Left lung (tissue), 10 donors: ENCODE data around the gene OPTC. TPM values are rescaled to one million over a fixed set of nuclear protein-coding genes. Genes with fewer than 3 reads are reported as not detected.
A peak's percentile ranks its signal among the peaks of the same experiment; 100 is the strongest.
"Not testable (repeated sequence)": the region's sequence is repeated elsewhere in the genome, so short reads cannot be mapped to it uniquely, and the experiment has no call there.

Source experiments
- ATAC-seq: fragments of 200-7000 bp; cut with Tn5 transposase; one replicate; pipeline ENCODE4 v1.9.1; 2020; ENCODE audit warnings: moderate library complexity
- DNase-seq, 4 donors: peaks; one replicate each; pipeline ENCODE4 v3.0.0-alpha.2; 2013 to 2020
- H3K27ac ChIP-seq, 2 donors: fragments of 200-600 bp; sonication (generic) in 1 of 2; one replicate each; pipeline versions ENCODE4 v1.5.0 to v1.8.0; 2020 to 2021
- H3K27me3 ChIP-seq, 2 donors: fragments of 200-600 bp; sonication (generic) in 1 of 2; one replicate each; pipeline versions ENCODE4 v1.5.0 to v1.8.0; 2020 to 2021
- H3K36me3 ChIP-seq, 2 donors: fragments of 200-600 bp; sonication (generic) in 1 of 2; one replicate each; pipeline versions ENCODE4 v1.5.0 to v1.8.0; 2020 to 2021
- H3K4me1 ChIP-seq, 2 donors: fragments of 200-600 bp; one replicate each; pipeline ENCODE4 v1.8.0; 2021
- H3K4me3 ChIP-seq, 2 donors: fragments of 200-600 bp; sonication (generic) in 1 of 2; one replicate each; pipeline versions ENCODE4 v1.5.0 to v1.8.0; 2020 to 2021; ENCODE audit warnings: mild to moderate bottlenecking in 1 of 2
- H3K9me3 ChIP-seq, 2 donors: fragments of 200-600 bp; sonication (generic) in 1 of 2; one replicate each; pipeline versions ENCODE4 v1.5.0 to v1.8.0; 2020 to 2021
- intact Hi-C, 2 donors: fragments of 100-400 bp; cut with DNase I; formaldehyde crosslinking; loops; one replicate each; pipeline versions ENCODE4 v1.11.2 to v1.14.2; 2022
- polyA plus RNA-seq, 6 donors: library from polyadenylated mRNA; unstranded; fragments of 120-200 nt; gene quantifications; one replicate each; pipeline ENCODE4 v1.2.1, GENCODE V29; 2013; ENCODE audit not compliant: insufficient read length in 6 of 6
- total RNA-seq, 2 donors: library from RNA; stranded (reverse); fragmentation: NEBNext Ultra II Directional; extraction: Animal tissue kit (Norgen Biotek cat#: 25700); gene quantifications; one replicate each; pipeline ENCODE4 v1.2.1, GENCODE V29; 2021
- TF ChIP-seq, protein P1 (sequence below), 2 donors: fragments of 200-600 bp; sonication (generic) in 1 of 2; IDR thresholded peaks; one replicate each; pipeline versions ENCODE4 v1.5.0 to v1.8.0; 2021; ENCODE audit warnings: antibody characterized with exemption in 2 of 2
- donor health status: DM: no; HTN: yes; CAD: no.
- donor health status: DM: no; HTN: no; CAD: no.

The OPTC gene
- total and polyA plus RNA-seq, 8 donors: not detected

DNA sequence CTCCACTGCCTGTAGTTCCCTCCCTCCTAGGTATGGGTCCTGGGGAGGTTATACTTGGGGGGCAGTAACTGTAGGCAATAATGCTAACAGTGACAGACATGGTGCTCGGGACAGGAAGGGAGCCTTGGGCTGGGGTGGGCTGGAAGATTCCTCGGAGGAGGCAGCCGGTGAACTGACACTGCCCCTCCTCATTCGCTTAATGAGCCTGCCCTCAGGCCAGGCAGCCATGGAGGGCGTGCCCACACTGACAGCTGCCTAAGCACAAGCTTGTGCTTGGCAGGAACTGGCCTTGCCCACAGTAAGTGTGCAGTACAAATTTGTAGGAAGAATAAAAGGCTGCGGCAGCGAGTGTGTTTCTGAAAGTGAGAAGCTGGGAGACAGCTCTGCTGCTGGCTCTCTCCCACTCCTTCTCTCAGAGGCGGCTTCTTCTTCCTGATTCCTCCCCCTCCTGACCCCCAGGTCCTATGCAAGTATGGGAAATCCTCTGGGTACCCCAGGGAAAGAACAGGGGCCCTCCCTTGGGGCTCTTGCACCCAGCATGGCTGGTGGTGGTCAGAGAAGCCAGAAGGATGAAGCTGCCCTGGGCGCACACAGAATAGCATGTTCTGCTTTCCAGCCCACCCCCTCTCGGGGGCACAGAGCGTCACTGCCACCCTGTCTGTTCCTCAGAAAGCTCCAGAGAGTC, 23.6 kb downstream of the OPTC start:
- no peak overlapping the region for H3K27ac ChIP-seq
- H3K36me3 ChIP-seq: no peaks in the 10 kb centered on the region
- no peaks in the 10 kb centered on the region for H3K9me3 ChIP-seq
- ATAC-seq (no peak), DNase-seq (no peak)
- TF ChIP-seq, protein P1, sequence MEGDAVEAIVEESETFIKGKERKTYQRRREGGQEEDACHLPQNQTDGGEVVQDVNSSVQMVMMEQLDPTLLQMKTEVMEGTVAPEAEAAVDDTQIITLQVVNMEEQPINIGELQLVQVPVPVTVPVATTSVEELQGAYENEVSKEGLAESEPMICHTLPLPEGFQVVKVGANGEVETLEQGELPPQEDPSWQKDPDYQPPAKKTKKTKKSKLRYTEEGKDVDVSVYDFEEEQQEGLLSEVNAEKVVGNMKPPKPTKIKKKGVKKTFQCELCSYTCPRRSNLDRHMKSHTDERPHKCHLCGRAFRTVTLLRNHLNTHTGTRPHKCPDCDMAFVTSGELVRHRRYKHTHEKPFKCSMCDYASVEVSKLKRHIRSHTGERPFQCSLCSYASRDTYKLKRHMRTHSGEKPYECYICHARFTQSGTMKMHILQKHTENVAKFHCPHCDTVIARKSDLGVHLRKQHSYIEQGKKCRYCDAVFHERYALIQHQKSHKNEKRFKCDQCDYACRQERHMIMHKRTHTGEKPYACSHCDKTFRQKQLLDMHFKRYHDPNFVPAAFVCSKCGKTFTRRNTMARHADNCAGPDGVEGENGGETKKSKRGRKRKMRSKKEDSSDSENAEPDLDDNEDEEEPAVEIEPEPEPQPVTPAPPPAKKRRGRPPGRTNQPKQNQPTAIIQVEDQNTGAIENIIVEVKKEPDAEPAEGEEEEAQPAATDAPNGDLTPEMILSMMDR (IDR thresholded peaks at IDR 0.05): no peak
- intact Hi-C loops: no loop called here
- peaks cover 9 to 31% of the 10 kb centered on the region in 2 donors for H3K4me1 ChIP-seq
- H3K27me3 ChIP-seq: no peaks in the 10 kb centered on the region
- H3K4me3 ChIP-seq: no peak overlapping the region

DNA sequence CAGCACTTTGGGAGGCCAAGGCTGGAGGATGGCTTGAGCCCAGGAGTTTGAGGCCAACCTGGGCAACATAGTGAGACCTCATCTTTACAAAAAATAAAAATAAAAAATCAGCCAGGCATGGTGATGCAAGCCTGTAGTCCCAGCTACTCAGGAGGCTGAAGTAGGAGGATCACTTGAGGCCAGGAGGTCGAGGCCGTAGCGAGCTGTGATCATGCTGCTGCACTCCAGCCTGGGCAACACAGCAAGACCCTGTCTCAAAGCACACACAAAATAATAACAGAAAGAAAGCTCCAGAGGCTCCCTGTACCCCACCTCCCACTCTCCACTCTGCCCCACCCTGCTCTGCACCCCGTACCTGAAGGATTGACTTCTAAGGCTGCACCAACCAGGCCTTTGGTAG, 24.2 kb downstream of the OPTC start:
- H3K27me3 ChIP-seq, ATAC-seq, H3K9me3 ChIP-seq, intact Hi-C loops, DNase-seq, H3K27ac ChIP-seq, H3K36me3 ChIP-seq, H3K4me3 ChIP-seq: not testable (repeated sequence)
- peaks cover 3 to 25% of the 10 kb centered on the region in 2 donors for H3K4me1 ChIP-seq

DNA sequence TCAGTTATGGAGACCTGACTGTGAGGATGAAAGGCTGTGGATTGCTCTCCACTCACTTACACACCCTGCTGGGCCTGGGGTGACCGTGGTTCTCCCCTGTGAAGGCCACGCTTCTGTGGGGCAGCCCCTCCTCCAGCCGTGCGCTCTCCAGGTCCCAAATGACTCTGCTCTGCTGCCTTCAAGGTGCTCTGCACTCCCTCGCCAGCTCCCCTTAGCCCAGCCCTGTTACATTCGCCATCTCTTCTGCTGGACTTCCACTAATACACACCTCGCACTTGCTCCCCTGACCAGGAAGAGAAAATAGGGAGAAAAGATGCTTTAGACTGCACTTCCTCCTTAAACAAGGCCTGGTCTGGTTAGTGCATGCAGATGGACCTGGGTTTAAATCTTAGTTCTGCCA, 24.6 kb downstream of the OPTC start:
- TF ChIP-seq, protein P1 (IDR thresholded peaks at IDR 0.05): no peak
- ATAC-seq: no peak
- peaks cover 0 to 21% of the 10 kb centered on the region in 2 donors for H3K4me1 ChIP-seq

DNA sequence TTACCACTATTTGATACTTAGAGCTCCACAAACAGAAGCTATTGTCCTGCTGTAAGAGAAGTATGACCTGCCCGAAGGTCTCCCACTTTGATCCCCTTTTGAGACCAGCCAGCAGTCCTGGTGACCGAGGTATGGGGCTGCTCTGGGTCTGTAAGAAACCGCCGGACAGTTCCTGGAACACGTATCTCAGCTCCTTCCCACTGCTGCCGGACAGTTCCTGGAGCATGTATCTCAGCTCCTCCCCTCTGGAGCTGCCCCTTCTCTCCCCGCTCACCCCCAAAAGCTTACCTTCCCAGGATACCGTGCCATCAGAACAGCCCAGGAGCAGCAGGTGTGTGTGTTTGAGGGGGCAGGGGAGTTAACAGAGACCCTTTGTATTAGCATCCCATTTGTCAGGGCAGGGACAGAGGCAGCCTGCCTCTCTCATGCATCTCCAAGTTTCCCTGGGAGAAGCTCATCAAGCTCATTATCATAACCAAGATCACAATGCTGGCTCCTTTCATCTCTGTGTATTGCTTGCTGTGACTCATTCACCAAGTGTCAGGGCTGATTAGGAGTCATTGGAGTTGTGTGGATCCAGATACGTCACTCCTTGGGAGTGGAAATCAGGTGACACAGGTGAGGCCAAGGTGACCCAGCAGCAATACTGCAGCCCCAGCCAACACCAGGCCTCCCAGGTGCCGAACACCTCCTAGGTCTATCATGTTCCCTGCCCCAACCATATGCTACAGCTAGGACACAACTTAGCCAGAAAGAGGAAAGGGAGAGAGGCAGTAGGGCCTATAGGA, 25.3 kb downstream of the OPTC start:
- TF ChIP-seq, protein P1 (IDR thresholded peaks at IDR 0.05): no peak
- DNase-seq: no peak
- Histone ChIP-seq H3K27me3 (no peaks in the 10 kb centered on the region), H3K27ac (no peak overlapping the region), H3K4me1 (peaks cover 0 to 16% of the 10 kb centered on the region in 2 donors), H3K4me3 (no peak overlapping the region), H3K36me3 (no peaks in the 10 kb centered on the region), H3K9me3 (no peaks in the 10 kb centered on the region)
- ATAC-seq: peak; percentile 63
- intact Hi-C loops: no loop called here

More for the DNA sequence above, 24.6 kb downstream of the OPTC start:
- Histone ChIP-seq H3K27ac (no peak overlapping the region), H3K27me3 (no peaks in the 10 kb centered on the region), H3K9me3 (no peaks in the 10 kb centered on the region), H3K36me3 (no peaks in the 10 kb centered on the region), H3K4me3 (no peak overlapping the region)
- no peak for DNase-seq
- intact Hi-C loops: no loop called here

DNA sequence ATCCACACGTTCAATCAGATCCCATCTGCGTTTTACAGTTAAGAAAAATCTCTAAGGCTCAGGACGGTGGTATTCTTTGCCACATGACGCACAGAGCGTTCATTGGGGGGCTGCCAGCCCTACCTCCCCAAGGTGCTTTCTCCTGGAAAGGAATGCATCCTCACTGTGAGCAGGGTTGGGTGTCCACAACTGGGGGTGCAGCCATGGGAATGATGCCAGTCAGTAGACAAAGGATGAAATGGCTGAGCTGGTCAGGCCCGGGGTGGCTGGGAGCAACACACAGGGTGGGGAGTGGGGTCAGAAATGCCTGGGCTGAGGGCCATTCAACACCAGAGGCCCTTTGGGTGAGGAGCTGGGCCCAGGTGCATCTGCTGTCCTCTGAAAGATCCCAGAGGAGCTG, 25.9 kb downstream of the OPTC start:
- TF ChIP-seq, protein P1 (IDR thresholded peaks at IDR 0.05): no peak
- no peak overlapping the region for H3K27ac ChIP-seq

More for the DNA sequence above, 25.9 kb downstream of the OPTC start:
- no peaks in the 10 kb centered on the region for H3K27me3 ChIP-seq
- H3K4me1 ChIP-seq: peaks cover 0 to 16% of the 10 kb centered on the region in 2 donors
- no peak overlapping the region for H3K4me3 ChIP-seq
- ATAC-seq (no peak), DNase-seq (no peak)
- intact Hi-C loops: no loop called here
- H3K36me3 ChIP-seq: no peaks in the 10 kb centered on the region
- H3K9me3 ChIP-seq: no peaks in the 10 kb centered on the region
